Hepatocyte (in vitro differentiated cells): ENCODE measurements around the gene ATP6V1D. TPM values are rescaled to one million over a fixed set of nuclear protein-coding genes. Genes with fewer than 3 reads are reported as not detected.
"Not testable (repeated sequence)": the region's sequence is repeated elsewhere in the genome, so short reads cannot be mapped to it uniquely, and the experiment has no call there.

Source experiments
- DNase-seq: peaks from one replicate; pipeline ENCODE4 v3.0.0-alpha.2; 2016; ENCODE audit warnings: low spot score
- H2AFZ ChIP-seq: fragments of 200-600 bp; sonication (generic); 2 replicates; pipeline ENCODE4 v1.6.0; 2016; ENCODE audit warnings: antibody characterized with exemption, mild to moderate bottlenecking
- H3K27ac ChIP-seq: fragments of 200-600 bp; sonication (generic); 2 replicates; pipeline ENCODE4 v1.5.1; 2016; ENCODE audit warnings: mild to moderate bottlenecking
- H3K27me3 ChIP-seq: fragments of 200-600 bp; sonication (generic); 2 replicates; pipeline ENCODE4 v1.6.1; 2016
- H3K36me3 ChIP-seq: fragments of 200-600 bp; sonication (generic); replicated peaks from 2 replicates; pipeline ENCODE4 v1.5.1; 2016; ENCODE audit warnings: low read depth; ENCODE audit not compliant: insufficient read depth
- H3K4me1 ChIP-seq: fragments of 200-600 bp; sonication (generic); 2 replicates; pipeline ENCODE4 v1.5.1; 2016; ENCODE audit warnings: mild to moderate bottlenecking, moderate library complexity; ENCODE audit not compliant: insufficient read depth
- H3K4me2 ChIP-seq: fragments of 200-600 bp; sonication (generic); 2 replicates; pipeline ENCODE4 v1.6.0; 2016
- H3K4me3 ChIP-seq: fragments of 200-600 bp; sonication (generic); 2 replicates; pipeline ENCODE4 v1.5.1; 2016; ENCODE audit warnings: mild to moderate bottlenecking
- H3K79me2 ChIP-seq: fragments of 200-600 bp; sonication (generic); 2 replicates; pipeline ENCODE4 v1.6.0; 2017; ENCODE audit warnings: mild to moderate bottlenecking
- H3K9me2 ChIP-seq: fragments of 200-600 bp; sonication (generic); replicated peaks from 2 replicates; pipeline ENCODE4 v1.6.0; 2017; ENCODE audit warnings: mild to moderate bottlenecking; ENCODE audit not compliant: insufficient read depth
- H3K9me3 ChIP-seq: fragments of 200-600 bp; sonication (generic); 2 replicates; pipeline ENCODE4 v1.5.1; 2016; ENCODE audit warnings: low read depth, mild to moderate bottlenecking
- H4K20me1 ChIP-seq: fragments of 200-600 bp; sonication (generic); 2 replicates; pipeline ENCODE4 v1.6.0; 2016; ENCODE audit warnings: mild to moderate bottlenecking; ENCODE audit not compliant: insufficient read depth, poor library complexity, severe bottlenecking
- CTCF ChIP-seq: fragments of 200-600 bp; sonication (generic); IDR thresholded peaks from 2 replicates; pipeline ENCODE4 v1.5.1; 2016; ENCODE audit warnings: antibody characterized with exemption, mild to moderate bottlenecking; ENCODE audit not compliant: poor library complexity
- EZH2 ChIP-seq: fragments of 200-600 bp; sonication (generic); IDR thresholded peaks from 2 replicates; pipeline ENCODE4 v1.6.1; 2016; ENCODE audit warnings: antibody characterized with exemption, mild to moderate bottlenecking, borderline replicate concordance
- EZH2phosphoT487 ChIP-seq: fragments of 200-600 bp; sonication (generic); IDR thresholded peaks from one replicate; pipeline ENCODE4 v1.6.1; 2018; ENCODE audit warnings: antibody characterized with exemption, mild to moderate bottlenecking, low read depth, moderate library complexity; ENCODE audit not compliant: unreplicated experiment, severe bottlenecking
- WGBS: methylation state at CpG from one replicate; pipeline ENCODE4 v1.1.6; 2016; ENCODE audit warnings: low lambda C conversion rate; ENCODE audit errors: missing lambda C conversion rate; 5-methylcytosine and 5-hydroxymethylcytosine counted together
- polyA plus RNA-seq: library from polyadenylated mRNA; unstranded; fragments of >200 nt; fragmentation: Nextera tagmentation; extraction: Ambion mirVana; gene quantifications from 2 replicates; pipeline ENCODE4 v1.2.1, GENCODE V29; 2016
- total RNA-seq: library from RNA; depleted of rRNA; stranded (reverse); fragments of >200 nt; gene quantifications from 2 replicates; pipeline ENCODE4 v1.2.3, GENCODE V29; 2014

ATP6V1D gene
- total and polyA plus RNA-seq, 2 experiments from 2014 or later, result 86.7 to 145 TPM

- H2AFZ ChIP-seq, result no peak overlapping the region
- peak; percentile 51 for DNase-seq
- H3K27me3 ChIP-seq, result no peaks in the 10 kb centered on the region
- WGBS, result 93% methylated on average over 2 of the region's 2 CpGs
- no peaks in the 10 kb centered on the region for H4K20me1 ChIP-seq
- H3K4me1 ChIP-seq, result no peaks in the 10 kb centered on the region
- H3K4me2 ChIP-seq, result no peak overlapping the region
- no peaks in the 10 kb centered on the region for H3K36me3 ChIP-seq
- no peaks in the 10 kb centered on the region for H3K9me3 ChIP-seq
- TF ChIP-seq EZH2phosphoT487 (no peak), CTCF (peak; percentile 49), EZH2 (no peak)
- H3K27ac ChIP-seq, result no peak overlapping the region
- H3K9me2 ChIP-seq, result no peaks in the 10 kb centered on the region
- no peak overlapping the region for H3K4me3 ChIP-seq
- H3K79me2 ChIP-seq, result no peaks in the 10 kb centered on the region
These were observed 23.8 kb downstream of the ATP6V1D start for GRCh38 chr14:67335781-67336180.

- 82% methylated on average over 5 of the region's 5 CpGs for WGBS
- no peaks in the 10 kb centered on the region for H3K27me3 ChIP-seq
- H3K36me3 ChIP-seq, result no peaks in the 10 kb centered on the region
- H3K9me2 ChIP-seq, result no peaks in the 10 kb centered on the region
- no peaks in the 10 kb centered on the region for H4K20me1 ChIP-seq
- TF ChIP-seq EZH2, result no peak
- TF ChIP-seq EZH2phosphoT487, result no peak
- no peak for TF ChIP-seq CTCF
- no peak overlapping the region for H3K27ac ChIP-seq
- H3K4me2 ChIP-seq, result no peak overlapping the region
- no peaks in the 10 kb centered on the region for H3K4me1 ChIP-seq
- no peaks in the 10 kb centered on the region for H3K9me3 ChIP-seq
- H3K79me2 ChIP-seq, result peaks cover 2% of the 10 kb centered on the region
- no peak overlapping the region for H2AFZ ChIP-seq
- DNase-seq, result no peak
- H3K4me3 ChIP-seq, result no peak overlapping the region
These were observed 27.1 kb downstream of the ATP6V1D start for GRCh38 chr14:67332468-67332867.

GRCh38 chr14:67331368-67332125 is 28.1 kb downstream of the ATP6V1D start:
- H3K36me3 ChIP-seq, result no peaks in the 10 kb centered on the region
- H4K20me1 ChIP-seq, result no peaks in the 10 kb centered on the region
- no peak overlapping the region for H3K27ac ChIP-seq
- DNase-seq, result no peak
- no peaks in the 10 kb centered on the region for H3K9me2 ChIP-seq
- H3K9me3 ChIP-seq, result no peaks in the 10 kb centered on the region
- H3K4me1 ChIP-seq, result no peaks in the 10 kb centered on the region
- WGBS, result 96% methylated on average over 5 of the region's 5 CpGs
- no peak overlapping the region for H2AFZ ChIP-seq
- peaks cover 2% of the 10 kb centered on the region for H3K79me2 ChIP-seq
- H3K4me3 ChIP-seq, result no peak overlapping the region
- TF ChIP-seq EZH2, result no peak
- no peak for TF ChIP-seq EZH2phosphoT487
- TF ChIP-seq CTCF, result no peak
- H3K27me3 ChIP-seq, result no peaks in the 10 kb centered on the region
- no peak overlapping the region for H3K4me2 ChIP-seq

GRCh38 chr14:67329666-67330065 is 29.9 kb downstream of the ATP6V1D start:
- H3K4me1 ChIP-seq, H3K27me3 ChIP-seq, H3K4me3 ChIP-seq, H4K20me1 ChIP-seq, H2AFZ ChIP-seq, H3K9me2 ChIP-seq, H3K9me3 ChIP-seq, DNase-seq, H3K79me2 ChIP-seq, H3K27ac ChIP-seq, H3K4me2 ChIP-seq, H3K36me3 ChIP-seq: not testable (repeated sequence)
- 97% methylated on average over 4 of the region's 4 CpGs for WGBS
